ENCODE results near the gene PRKCE.

PRKCE gene

GRCh38 chr2:45928946-45929345, 277.5 kb downstream of the PRKCE start:
- TF ChIP-seq CTCF (IDR thresholded peaks at IDR 0.05; ENCODE audit: borderline replicate concordance, control extremely low read depth, extremely low read depth, insufficient read depth, missing control alignments) = no peak
- DNase-seq (ENCODE audit: low spot score) = no peak
- in situ Hi-C loops (cut with MboI; ENCODE audit: low sequenced_read_pairs, unreplicated experiment) = no loop called here

- in situ Hi-C loops (cut with MboI; ENCODE audit: low sequenced_read_pairs, unreplicated experiment) = no loop called here
- peak; percentile 55 for DNase-seq (ENCODE audit: low spot score)
- TF ChIP-seq CTCF (IDR thresholded peaks at IDR 0.05; ENCODE audit: borderline replicate concordance, control extremely low read depth, extremely low read depth, insufficient read depth, missing control alignments) = no peak
These were observed 278.4 kb downstream of the PRKCE start for GRCh38 chr2:45929674-45930395.

GRCh38 chr2:45930396-45930792, 278.9 kb downstream of the PRKCE start:
- no peak for TF ChIP-seq CTCF (IDR thresholded peaks at IDR 0.05; ENCODE audit: borderline replicate concordance, control extremely low read depth, extremely low read depth, insufficient read depth, missing control alignments)

GRCh38 chr2:45932278-45932975, 281.0 kb downstream of the PRKCE start:
- in situ Hi-C loops (cut with MboI; ENCODE audit: low sequenced_read_pairs, unreplicated experiment) = no loop called here
- TF ChIP-seq CTCF (IDR thresholded peaks at IDR 0.05; ENCODE audit: borderline replicate concordance, control extremely low read depth, extremely low read depth, insufficient read depth, missing control alignments) = no peak
- DNase-seq (ENCODE audit: low spot score) = no peak

More at GRCh38 chr2:45930396-45930792, 278.9 kb downstream of the PRKCE start:
- no peak for DNase-seq (ENCODE audit: low spot score)
- in situ Hi-C loops (cut with MboI; ENCODE audit: low sequenced_read_pairs, unreplicated experiment) = no loop called here

- TF ChIP-seq CTCF (IDR thresholded peaks at IDR 0.05; ENCODE audit: borderline replicate concordance, control extremely low read depth, extremely low read depth, insufficient read depth, missing control alignments) = peak; percentile 67
- in situ Hi-C loops (cut with MboI; ENCODE audit: low sequenced_read_pairs, unreplicated experiment) = loop anchor here (5.0 kb wide), 1 partner anchor 299 kb away; no protein-coding TSS in a partner anchor
- peak; percentile 80 for DNase-seq (ENCODE audit: low spot score)
These were observed 284.5 kb downstream of the PRKCE start for GRCh38 chr2:45935791-45936622.

- DNase-seq (ENCODE audit: low spot score) = no peak
- in situ Hi-C loops (cut with MboI; ENCODE audit: low sequenced_read_pairs, unreplicated experiment) = loop anchor here (5.0 kb wide), 1 partner anchor 299 kb away; no protein-coding TSS in a partner anchor
- no peak for TF ChIP-seq CTCF (IDR thresholded peaks at IDR 0.05; ENCODE audit: borderline replicate concordance, control extremely low read depth, extremely low read depth, insufficient read depth, missing control alignments)
These were observed 285.1 kb downstream of the PRKCE start for GRCh38 chr2:45936623-45936979.
